ENCODE measurements around the gene ERLEC1.
"Not testable (repeated sequence)": the region's sequence is repeated elsewhere in the genome, so short reads cannot be mapped to it uniquely, and the experiment has no call there.

Gene ERLEC1, protein sequence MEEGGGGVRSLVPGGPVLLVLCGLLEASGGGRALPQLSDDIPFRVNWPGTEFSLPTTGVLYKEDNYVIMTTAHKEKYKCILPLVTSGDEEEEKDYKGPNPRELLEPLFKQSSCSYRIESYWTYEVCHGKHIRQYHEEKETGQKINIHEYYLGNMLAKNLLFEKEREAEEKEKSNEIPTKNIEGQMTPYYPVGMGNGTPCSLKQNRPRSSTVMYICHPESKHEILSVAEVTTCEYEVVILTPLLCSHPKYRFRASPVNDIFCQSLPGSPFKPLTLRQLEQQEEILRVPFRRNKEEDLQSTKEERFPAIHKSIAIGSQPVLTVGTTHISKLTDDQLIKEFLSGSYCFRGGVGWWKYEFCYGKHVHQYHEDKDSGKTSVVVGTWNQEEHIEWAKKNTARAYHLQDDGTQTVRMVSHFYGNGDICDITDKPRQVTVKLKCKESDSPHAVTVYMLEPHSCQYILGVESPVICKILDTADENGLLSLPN

DNA sequence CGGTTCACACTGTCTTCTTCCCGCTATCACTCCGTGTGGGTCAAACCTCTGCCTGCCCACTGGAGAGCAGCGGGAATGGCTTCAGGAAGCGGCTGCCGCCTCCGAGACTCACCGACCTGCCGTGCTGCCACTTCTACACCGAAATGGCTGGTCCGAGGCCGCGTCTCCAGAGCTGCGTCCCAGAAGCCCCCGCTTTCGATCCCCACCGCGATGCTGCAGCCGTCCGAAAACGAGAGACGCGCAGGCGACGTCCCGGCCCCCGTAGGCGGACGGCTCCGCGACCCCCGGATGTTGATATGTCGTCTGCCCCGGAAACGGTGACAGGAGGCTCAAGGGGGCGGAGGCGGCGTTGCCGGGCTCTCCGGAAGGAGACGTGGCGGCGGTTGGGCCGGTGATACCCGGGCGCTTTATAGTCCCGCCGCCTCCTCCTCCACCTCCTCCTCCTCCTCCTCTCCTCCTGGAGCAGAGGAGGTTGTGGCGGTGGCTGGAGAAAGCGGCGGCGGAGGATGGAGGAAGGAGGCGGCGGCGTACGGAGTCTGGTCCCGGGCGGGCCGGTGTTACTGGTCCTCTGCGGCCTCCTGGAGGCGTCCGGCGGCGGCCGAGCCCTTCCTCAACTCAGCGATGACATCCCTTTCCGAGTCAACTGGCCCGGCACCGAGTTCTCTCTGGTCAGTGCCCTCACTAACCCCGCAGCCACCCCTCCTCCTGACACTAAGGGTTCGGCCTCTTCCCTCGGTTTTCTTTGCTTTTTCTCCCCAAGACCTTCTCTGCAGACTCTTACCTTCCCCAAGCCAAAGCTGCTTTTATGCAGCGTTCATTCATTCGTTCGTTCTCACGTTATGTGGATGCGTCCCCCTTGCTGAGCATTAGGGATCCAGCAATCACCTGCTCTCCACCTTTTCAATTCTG lies at the start of gene ERLEC1, which contains the start of gene ASB3:
Gene ERLEC1, plus strand, starts transcription at position 340 of the 909 bp plus-strand sequence. Its CDS starts 167 bp downstream, at position 507.
Gene ASB3, minus strand, starts transcription at position 249 of the 909 bp plus-strand sequence. CDS start 21,381 bp downstream, outside the sequence.
- DNase-seq = peak; percentile 90

DNA sequence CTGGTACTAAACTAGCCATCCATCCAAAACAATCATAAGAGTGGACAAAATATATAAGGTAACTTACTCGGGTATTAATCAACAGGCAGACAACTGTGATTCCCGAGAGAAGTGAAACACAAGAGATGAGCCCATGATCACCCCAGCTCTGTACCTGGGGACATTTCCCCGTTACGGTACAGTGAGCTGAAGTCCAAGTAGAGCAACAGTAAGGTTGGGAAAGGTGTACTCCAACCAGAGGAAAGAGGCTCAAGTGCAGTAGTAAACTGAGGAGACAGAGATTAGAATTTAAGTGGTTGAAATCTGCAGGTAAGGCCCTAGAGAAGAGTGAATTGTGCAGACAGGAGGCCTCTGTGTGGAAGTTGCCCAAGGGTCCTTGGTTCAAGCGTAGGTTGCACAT lies 49.8 kb upstream of the ERLEC1 start:
- no peak for DNase-seq

DNA sequence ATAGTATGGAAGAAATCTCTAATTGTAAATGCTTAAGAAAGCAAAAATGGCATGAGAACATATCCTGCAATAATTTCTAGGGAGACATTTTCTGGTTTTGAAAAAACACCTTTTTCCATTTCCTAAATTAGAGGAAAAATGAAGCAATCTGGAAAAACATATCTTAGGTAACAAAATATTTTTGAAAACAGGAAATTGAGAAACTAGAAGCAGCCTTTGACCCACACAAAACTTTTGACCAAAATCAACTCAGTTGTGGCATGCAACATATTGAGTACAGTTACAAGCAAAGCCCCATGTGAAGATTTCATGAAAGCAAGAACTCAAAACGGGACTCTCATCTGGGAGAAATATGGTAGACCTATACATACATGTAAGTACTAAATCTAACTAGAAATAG lies 47.8 kb upstream of the ERLEC1 start:
- no peak for DNase-seq

DNA sequence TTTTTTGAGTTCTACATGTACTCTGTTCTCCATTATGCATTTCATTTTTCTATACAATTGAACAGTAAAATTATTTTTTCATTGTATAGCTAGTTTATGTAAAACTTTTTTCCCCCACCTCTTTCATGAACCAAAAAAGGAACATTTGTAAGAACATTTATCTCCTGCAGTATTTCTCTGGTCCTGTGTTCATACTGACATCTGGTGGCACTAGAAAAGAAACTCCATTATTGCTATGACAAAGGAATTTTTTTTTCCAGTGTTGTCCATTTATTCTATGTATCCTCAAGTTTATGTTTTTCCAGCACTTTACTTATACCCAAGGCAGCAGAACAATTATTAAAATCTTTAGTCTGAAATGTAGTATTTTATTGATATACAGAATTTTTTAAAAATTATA lies 46.7 kb upstream of the ERLEC1 start:
- DNase-seq = no peak

DNA sequence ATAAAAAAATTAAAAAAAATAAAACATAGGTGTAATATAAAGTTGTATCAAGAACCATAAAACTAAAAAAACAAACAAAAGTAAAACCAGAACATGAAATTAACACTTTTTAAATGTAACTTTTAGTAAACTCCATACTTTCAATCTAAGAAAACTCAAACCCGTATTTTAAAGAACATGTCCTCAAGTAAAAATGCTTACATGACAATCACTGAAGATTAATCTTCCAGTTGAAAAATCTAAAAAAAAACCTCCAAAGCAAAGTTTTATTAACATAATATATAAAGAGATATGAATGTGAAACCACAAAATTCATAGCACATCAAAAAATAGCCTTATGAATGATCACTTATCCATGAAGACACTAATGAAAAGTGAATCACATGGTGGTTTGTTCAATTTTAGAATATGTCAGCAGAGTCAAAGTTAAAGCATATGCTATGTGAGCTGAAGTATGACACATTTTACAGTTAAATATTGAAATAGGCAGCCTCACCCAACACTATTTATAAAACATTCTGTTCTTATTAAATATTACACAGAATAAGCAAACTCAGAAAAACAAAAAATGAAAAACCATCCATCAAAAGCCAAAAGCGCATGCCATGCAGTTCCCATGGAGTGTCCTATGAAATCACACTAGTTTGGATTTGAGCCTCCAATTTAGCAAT lies 42.3 kb upstream of the ERLEC1 start:
- DNase-seq = no peak

DNA sequence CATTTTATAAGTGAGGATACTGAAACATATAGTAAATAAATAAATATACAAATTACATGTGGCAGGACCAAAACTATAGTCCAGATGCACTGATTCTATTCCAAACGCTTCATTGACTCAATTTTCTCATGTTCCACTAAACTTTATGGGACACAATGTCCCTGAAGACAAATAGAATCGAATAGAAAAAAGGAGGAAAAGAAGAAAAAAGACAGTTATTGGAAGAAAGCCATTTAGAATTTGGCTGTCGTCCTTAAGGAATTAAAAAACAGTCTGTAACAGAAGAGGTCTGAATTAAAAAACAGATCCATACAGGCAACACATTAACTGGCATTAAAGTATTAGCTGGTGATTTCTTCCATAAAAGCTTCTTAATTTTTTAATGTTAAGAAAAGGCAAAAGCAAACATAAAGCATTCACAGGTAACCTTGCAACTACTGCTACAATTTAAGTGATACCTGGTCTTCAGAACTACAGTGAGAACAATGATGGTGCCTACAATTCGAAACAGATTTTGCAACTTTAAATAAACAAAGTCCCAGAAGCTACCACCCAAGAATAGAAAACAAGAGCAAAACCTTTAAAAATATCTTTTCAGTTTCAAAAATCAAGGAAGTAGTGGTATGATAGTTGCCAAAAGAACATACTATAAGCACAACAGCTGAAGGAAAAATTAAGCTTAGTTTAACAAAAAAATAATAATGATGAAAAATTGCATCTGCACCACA lies 36.6 kb upstream of the ERLEC1 start:
- DNase-seq = no peak

DNA sequence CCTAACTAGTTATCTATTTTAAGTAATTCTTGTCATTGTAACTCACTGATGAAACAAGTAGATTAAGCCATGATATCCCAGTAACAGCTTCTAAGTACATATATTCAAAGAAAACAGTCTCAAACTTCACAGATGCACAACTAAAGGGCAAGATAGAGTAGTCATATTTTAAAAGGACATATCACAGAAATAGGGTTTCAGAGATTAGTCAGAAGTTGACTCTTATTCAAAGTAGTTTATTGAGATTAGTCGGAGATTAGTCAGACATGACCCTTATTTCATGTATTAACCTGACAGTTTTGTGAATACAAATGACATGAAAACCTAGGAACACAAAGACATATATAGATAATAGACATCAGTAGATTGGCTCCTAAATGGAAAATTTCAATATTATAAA lies 35.1 kb upstream of the ERLEC1 start:
- DNase-seq = no peak

DNA sequence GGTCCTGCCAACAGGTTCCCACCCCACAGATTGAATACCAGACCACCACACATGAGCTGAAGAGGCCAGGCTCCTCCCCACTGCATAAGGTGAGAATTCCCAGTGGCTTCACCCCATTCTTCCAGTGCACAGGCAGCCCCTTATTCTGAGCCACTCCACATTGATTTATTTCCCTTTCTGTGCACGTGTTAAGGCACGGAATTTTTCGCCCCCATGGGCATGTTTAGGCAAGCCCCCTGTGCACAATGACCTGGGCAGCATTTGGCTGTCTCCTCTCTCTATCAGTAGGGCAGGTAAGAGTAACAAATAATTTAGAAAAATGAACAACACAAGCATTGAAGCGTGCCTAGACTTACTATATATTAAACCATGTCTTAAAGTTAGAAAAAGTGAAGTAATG lies 34.5 kb upstream of the ERLEC1 start:
- no peak for DNase-seq

DNA sequence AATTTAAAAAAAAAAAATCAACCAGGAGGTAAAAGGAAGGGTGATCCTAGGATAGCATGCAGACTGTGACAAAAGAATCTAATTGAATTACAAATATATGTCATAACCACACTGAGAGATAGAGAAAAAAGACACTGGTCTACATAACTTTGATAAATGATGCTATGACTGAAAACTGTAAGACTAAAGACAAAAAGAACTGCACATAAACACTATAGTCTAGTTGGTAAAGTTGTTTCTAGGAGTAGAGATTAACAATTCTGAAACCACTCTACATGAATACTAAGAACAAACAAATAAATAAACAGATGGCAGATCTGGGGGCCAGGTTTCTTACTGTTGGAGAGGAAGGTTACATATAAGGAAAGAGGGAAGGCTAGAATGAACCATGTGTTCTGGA lies 33.8 kb upstream of the ERLEC1 start:
- DNase-seq = no peak

DNA sequence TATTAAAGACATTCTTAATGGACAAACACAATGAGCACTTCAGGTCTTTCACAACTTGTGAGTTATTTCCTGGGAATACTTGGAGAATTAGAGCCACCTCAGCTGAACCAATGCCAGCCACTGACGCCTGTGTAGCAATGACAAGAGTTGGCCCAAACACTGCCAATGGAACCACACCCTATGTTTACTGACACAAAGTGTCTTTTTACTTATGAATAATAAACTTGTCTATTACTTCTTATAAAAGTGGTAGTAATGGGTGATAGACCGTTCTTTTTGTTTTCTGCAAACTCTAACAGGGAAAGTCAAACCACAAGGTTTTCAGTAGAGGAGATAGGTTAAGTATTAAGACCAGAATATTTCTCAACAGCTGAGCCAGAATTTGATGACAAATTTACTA lies 31.7 kb upstream of the ERLEC1 start:
- no peak for DNase-seq

DNA sequence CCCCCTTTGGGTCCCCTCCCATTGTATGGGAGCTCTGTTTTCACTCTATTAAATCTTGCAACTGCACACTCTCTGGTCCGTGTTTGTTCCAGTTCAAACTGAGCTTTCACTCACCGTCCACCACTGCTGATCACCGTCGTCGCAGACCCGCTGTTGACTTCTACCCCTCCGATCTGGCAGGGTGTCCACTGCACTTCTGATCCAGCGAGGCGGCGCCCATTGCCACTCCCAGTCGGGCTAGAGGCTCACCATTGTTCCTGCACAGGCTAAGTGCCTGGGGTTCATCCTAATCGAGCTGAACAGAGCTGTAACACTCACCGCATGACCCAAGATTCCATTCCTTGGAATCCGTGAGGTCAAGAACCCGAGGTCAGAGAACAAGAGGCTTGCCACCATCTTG lies 30.2 kb upstream of the ERLEC1 start:
- DNase-seq = no peak

DNA sequence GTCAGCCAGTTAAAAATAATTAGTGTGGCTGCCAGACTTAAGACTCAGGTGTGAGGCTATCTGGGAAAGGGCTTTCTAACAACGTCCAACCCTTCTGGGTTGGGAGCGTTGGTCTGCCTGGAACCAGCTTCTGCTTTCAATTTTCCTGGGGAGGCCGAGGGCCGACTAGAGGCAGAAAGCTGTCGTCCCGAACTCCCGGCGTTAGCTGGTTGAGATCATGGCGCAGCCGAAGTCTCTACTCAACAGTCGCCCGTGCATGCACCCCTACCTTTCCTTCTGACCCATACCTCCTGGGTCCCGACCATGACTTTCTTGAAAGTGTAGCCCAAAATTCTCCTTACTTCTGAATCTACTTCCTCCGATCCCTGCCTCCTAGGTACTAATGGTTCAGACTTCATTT lies 29.6 kb upstream of the ERLEC1 start:
- DNase-seq = not testable (repeated sequence)

DNA sequence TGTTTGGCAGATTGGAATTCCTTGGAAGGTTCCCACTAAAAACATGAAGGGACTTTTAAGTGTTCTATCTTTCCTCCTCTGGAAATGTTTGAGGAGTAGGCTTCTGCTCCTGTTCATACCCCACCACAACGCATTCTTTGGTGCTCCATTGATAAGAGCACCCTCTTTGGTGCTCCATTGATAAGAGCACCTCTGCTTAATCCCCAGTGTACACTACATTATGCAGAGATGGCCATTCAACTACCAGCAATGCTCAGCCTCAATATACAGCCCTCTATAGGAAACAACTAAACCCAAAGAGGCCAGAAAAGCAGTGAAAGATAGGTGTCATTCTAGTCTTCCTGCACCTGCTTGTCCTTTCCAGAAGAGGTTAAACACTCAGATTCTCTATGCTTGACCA lies 21.1 kb upstream of the ERLEC1 start:
- DNase-seq = no peak

DNA sequence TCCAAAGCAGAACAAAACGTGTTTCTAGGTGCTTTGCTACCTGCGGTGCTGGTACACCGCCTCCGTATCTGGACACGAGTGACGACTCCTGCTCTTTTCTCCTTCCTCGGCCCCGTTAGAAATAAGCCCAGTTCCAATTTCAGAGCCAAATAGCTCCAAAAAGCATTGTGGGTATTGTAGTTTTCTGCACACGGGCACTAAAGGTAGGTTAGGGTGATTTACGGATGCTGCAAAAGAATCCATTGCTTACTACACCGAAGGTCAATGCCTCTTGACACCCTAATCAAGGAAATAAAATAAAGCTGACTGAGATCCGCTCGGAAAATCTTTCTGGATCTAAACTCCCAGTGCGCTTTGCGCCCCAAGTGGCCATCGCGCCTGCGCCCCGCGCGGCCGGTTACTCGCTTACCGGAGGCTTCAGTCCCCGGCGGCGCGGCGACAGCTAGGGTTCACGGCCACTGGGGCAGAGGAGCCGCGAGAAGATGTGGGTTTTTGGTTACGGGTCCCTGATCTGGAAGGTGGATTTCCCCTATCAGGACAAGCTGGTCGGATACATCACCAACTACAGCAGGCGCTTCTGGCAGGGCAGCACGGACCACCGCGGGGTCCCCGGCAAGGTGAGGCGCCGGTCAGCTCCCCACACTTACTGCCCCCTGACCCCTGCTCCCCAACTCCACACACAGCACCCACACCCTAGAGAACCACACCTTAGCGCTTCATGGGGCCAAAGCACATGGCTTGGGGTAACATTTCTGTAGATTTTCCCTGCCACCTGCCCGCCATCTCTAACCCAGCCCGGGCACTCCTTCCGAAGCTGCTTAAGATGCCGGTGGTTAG lies 19.2 kb upstream of the ERLEC1 start, which contains the start of gene CHAC2:
Gene CHAC2, plus strand, starts transcription at position 400 of the 837 bp plus-strand sequence. Its CDS starts 83 bp downstream, at position 483.
- peak; percentile 83 for DNase-seq

DNA sequence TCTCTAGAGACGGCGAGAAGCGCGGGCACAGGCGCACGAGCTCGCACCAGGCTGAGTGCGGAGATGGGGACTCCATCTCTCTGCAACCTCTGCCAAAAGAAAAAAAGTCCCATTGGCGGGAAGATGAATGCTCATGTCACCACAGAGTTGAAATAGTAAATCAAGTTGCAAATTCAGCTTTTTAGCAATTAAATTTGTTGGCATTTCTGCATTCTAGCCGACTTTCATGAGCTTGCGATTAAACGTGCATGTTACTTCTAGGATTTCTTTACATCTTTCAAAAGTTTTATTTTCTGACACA lies 18.7 kb upstream of the ERLEC1 start:
- no peak for DNase-seq

DNA sequence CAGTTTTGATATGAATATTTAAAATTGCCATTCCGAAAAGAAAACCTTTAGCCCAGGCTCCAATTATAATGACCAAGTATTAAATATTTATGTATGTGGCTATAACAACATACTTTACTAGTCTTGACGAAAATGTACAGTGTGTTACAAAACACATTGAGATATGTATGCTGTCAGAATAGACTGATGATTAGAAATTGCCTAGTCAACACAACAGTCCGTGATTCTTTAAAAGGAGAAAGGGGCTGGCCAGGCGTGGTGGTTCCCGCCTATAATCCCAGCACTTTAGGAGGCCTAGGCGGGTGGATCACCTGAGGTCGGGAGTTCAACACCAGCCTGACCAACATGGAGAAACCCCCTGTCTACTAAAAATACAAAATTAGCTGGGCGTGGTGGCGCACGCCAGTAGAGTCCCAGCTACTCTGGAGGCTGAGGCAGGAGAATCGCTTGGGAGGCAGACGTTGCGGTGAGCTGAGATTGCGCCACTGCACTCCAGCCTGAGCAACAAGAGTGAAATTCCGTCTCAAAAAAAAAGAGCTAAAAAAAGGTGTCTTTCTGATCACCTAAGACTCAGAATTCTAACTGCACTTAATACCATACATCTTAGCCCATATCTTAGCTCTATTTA lies 17.4 kb upstream of the ERLEC1 start:
- DNase-seq = no peak

DNA sequence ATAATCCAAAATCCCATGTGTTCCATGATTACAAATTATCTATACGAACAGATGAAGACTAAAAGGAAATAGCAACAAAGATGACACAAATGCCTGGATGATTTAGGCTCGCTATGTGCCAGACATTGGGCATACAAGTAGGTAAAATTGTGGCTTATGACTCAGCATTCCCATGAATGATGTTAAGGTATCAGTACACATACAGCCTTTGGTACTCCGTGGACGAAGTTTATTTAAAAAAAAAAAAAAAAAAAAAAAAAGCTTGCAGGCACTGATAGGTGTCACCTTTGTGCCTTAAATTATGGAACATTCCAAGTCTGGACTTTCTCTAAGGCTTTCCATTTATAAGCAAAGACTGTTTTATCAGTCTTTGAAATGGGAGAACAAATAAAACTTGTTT lies 16.6 kb upstream of the ERLEC1 start:
- DNase-seq = no peak

DNA sequence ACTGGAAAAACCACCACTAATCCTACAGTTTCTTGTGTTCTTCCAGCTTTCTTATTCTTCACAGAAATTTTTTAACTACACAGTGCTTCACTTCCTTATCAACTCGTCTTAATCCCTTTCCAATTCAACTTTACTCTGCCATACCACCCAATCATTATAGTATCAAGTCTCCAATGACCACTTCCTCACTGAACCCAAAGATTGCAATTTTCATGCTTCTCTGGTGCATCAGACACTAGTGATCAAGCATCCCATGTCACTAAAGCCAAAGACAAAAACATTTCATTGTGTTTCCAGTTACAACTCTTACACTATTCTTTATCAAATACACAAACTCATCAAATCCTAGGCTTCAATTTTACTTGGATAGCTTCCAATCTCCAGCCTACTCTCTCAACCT lies 9.7 kb upstream of the ERLEC1 start:
- no peak for DNase-seq

DNA sequence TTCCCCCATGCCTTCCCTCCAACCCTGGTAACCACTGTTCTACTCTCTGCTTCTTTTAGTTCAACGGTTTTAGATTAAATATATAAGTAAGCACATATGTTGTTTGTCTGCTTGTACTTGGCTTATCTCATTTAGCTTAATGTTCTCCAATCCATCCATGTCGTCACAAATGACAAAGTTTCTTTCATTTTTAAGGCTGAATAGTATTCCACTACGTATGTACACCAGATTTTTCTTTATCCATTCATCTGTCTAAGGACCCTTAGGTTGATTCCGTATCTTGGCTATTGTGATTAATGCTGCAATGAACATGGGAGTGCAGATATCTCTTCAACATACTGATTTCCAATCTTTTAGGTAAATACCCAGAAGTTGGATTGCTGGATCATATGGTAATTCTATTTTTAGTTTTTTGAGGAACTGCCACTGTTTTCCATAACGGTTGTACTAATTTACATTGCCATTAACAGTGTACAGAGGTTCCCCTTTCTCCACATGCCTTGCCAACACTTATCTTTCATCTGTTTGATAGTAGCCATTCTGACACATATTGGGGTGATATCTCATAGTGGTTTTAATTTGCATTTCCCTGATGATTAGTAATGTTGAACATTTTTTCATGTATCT lies 8.2 kb upstream of the ERLEC1 start:
- no peak for DNase-seq

DNA sequence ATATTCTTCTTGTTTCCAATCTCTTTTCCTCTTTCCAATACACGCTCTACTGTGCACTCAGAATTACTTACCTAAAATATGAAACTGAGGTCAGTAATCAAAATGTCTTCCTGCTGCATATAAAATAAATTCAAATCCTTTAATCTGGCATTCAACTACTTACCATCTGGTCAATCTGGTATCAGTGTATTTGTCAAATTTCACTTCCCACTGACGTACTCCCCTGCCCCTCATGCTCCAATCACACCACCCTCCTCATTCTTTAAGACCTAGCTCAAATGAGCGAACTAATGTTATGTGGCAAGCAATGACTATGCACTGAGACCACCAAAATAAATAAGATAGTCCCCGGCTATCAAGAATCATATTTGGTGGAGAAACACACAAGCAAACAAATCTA lies 6.8 kb upstream of the ERLEC1 start:
- no peak for DNase-seq

DNA sequence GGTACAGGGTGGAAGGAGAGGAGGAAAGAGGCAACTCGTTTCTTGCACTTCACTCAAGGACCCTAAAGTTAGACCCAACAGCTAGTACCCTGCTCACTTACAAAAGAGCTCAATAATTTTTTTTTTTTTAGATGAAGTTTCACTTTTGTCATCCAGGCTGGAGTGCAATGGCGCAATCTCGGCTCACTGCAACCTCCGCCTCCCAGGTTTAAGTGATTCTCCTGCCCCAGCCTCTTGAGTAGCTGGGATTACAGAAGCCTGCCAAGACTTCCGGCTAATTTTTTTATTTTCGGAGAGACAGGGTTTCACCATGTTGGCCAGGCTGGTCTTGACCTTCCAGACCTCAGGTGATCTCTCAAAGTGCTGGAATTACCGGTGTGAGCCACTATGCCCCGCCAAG lies 4.2 kb upstream of the ERLEC1 start:
- DNase-seq = no peak
